GM10266 (cell line): ENCODE measurements around the gene C5orf24.

Source experiments
- DNase-seq: peaks from one replicate; pipeline ENCODE4 v3.0.0; 2012; ENCODE audit errors: extremely low spot score
- TF ChIP-seq, protein P1 (sequence below): IDR thresholded peaks from 2 replicates; pipeline ENCODE4 v1.5.1; 2012; ENCODE audit warnings: mild to moderate bottlenecking, low read depth; ENCODE audit not compliant: control insufficient read depth, insufficient read depth; ENCODE audit errors: missing control alignments

Gene C5orf24

DNA sequence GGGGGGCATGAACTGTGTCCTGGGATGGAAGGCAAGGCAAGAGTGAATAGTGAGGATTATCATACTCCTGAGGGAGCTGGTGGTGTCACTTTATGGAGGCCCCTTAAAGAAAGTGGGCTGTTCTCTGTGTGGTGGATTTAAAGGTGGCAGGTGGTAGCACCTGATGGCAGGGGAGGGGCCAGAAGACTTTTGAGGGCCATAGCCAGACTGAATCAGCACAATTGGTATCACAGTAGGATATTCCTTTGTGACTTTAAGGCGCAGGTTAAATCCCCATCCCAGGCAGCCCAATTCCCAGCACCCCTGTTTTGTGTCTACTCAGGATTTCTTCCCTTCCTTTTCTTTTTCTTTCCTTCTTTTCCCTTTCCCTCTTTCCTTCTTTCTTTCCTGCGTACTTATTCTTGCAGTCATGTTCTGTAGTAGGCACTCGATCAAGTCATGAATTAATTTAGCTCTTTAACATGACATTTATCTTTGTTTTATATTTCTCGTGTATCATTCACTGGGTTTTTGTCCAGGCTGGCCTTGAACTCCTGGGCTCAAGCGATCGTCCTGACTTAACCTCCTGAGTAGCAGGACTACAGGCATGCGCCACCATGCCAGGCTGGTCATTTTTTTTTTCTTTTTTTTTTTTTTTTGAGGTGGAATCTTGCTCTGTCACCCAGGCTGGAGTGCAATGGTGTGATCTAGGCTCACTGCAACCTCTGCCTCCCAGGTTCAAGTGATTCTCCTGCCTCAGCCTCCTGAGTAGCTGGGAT, 48.2 kb downstream of the C5orf24 start:
- DNase-seq = no peak
- TF ChIP-seq, protein P1, sequence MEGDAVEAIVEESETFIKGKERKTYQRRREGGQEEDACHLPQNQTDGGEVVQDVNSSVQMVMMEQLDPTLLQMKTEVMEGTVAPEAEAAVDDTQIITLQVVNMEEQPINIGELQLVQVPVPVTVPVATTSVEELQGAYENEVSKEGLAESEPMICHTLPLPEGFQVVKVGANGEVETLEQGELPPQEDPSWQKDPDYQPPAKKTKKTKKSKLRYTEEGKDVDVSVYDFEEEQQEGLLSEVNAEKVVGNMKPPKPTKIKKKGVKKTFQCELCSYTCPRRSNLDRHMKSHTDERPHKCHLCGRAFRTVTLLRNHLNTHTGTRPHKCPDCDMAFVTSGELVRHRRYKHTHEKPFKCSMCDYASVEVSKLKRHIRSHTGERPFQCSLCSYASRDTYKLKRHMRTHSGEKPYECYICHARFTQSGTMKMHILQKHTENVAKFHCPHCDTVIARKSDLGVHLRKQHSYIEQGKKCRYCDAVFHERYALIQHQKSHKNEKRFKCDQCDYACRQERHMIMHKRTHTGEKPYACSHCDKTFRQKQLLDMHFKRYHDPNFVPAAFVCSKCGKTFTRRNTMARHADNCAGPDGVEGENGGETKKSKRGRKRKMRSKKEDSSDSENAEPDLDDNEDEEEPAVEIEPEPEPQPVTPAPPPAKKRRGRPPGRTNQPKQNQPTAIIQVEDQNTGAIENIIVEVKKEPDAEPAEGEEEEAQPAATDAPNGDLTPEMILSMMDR = no peak

DNA sequence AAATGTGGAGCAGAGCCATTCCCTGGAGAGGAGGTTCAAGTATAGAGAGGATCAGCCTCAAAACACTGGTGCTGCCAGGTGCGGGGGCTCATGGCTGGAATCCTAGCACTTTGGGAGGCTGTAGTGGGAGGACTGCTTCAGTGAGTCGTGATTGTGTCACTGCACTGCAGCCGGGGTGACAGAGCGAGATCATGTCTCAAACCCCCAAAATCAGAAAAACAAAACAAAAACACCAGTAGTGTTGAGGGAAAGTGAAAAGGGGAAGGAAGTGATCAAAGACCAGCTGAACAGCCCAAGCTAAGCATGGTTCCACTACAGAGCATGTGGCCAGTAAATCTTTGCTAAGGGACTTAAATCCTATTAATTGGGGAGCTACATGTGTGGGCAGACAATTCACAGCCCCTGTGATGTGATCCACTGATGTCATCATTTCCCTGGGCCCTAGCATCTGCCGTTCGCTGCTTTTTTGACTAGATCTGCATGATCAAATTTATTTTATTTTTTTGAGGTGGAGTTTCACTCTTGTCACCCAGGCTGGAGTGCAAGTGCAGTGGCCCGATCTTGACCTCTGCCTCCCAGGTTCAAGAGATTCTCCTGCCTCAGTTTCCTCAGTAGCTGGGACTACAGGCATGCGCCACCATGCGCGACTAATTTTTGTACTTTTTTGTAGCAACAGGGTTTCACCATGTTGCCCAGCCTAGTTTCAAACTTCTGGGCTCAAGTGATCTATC, 56.5 kb downstream of the C5orf24 start:
- peak; percentile 72 for DNase-seq
- TF ChIP-seq, protein P1 = no peak

DNA sequence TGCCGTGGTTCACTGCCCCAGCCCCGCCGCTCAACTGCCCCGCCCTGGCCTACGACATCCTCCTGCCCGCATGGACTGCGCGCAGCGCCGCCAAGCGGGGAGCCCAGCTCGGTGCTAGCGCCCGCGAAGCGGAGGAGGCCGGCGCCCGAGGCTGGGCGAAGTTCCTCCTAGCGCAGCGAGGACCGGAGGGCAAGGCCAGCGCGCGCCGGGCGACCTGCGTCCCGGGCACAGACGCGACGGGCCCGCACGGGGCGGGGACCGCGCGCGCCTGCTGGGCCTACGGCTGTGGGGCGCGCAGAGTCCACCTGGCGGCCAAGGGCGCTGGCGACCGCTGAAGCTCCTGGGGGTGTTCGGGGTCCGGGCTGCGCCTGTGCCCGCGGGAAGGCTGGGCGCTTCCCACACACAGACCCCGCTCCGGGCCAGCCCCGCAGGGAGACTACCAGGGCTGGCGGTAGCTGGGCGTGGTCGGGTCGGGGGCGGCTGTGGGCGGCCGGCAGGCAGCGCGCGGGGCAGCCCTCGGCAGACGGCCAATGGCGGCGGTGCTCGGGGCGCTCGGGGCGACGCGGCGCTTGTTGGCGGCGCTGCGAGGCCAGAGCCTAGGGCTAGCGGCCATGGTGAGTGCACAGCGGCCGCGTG, 59.0 kb downstream of the C5orf24 start, which contains the start of gene PCBD2:
PCBD2 (plus strand) TSS at position 522 of the 636 bp plus-strand sequence; CDS start at position 531, 9 bp downstream.
- DNase-seq = peak; percentile 88
- TF ChIP-seq, protein P1 = peak; percentile 98

DNA sequence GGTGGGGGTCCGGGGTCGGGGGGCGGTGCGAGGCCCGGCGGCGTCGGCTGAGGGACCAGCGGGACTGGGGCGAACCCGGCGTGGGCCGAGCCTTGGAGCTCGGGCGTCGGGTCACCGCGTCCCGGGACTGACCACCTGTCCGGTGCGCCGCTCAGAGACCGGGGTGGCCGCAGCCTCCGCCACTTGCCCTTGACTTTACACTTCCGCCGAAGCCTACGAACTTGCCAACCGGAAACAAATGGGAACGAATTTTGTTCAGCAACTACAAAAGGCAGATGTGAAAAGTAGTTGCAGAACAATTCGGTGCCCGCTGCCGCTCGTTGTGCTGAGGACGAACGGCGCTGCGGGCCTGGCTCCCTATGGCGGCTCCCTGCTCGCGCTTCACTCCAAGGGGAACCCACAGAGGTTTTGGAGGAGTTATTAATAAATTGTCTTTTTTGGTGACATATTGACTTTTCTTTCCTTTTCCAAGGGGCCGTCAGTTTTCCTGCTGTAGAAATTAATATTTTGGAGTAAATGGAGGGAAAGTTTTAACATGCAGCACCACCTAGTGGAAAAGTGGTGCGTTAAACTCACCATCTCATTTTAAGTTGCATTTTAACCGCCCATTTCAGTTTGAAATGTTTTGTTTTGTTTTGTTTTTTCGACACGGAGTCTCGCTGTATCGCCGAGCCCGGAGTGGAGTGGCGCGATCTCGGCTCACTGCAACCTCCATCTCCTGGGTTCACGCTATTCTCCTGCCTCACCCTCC, 59.7 kb downstream of the C5orf24 start:
- TF ChIP-seq, protein P1 = peak; percentile 69
- DNase-seq = peak; percentile 66

DNA sequence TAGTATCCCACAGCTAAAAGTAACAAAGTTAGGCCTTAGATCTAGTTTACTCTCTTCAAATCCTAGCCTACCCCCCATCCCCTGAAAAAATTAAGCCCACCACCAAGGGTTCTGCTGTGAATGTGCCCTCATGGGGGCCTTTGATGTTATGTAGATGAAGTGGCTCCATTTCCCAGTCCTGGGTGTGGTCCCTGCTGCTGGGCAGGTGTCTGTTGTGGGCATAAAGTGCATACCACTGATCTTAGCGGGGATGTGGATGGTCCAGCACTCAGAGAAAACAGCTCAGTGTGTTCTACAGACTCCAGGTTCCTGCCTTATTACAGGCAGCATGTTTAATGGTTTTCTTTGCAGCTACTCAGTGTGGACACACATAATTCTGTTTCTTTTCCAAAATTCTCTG, 61.0 kb downstream of the C5orf24 start:
- TF ChIP-seq, protein P1 = no peak
- no peak for DNase-seq
